ENCODE measurements around the gene HSD3B1.
"Not testable (repeated sequence)": the region's sequence is repeated elsewhere in the genome, so short reads cannot be mapped to it uniquely, and the experiment has no call there.

The HSD3B1 gene

GRCh38 chr1:119516680-119517079 is 9.7 kb downstream of the HSD3B1 start:
- DNase-seq (ENCODE audit: low read depth), result no peak
- H3K4me3 ChIP-seq (ENCODE audit: low read length), result no peak overlapping the region
- TF ChIP-seq CTCF (conservative IDR thresholded peaks at IDR 0.05; ENCODE audit: low read length), result no peak

- DNase-seq (ENCODE audit: low read depth), result peak; percentile 5
These were observed 10.7 kb downstream of the HSD3B1 start for GRCh38 chr1:119517667-119518066.

DNA sequence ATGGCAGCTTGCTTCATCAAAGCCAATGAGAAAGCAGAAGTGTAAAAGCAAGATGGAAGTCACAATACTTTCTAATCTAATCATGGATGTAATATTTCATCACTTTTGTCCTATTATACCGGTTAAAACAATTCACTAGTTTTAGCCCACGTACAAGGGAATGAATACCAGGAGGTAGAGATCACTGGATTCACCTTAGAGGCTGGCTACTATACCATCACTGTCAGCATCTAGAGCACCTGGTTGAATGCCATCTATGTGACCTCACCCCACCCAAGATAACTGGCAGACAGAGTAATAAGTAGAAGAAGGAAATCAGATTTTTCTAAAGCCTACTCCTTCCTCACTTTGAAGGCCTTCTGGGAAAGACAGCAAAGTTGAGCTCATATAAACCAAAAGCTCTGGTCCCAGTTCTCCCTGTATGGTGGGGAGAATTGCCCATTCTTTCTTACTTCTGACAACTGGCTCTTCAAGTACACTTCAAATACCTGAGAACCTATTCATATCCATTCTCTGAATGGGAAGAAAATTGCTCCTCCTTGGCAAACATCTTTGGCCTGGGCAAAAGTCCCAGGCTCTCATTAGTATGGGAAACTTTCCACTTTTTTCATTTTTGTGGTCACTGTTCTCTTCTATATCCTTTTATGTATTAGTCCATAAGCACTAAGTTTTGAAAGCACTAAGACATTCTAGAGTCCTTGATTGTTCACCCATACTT is 24.8 kb downstream of the HSD3B1 start:
- peak; percentile 48 for DNase-seq (ENCODE audit: low read depth)
- H3K4me3 ChIP-seq (ENCODE audit: low read length), result no peak overlapping the region
- no peak for TF ChIP-seq CTCF (conservative IDR thresholded peaks at IDR 0.05; ENCODE audit: low read length)

More at GRCh38 chr1:119517667-119518066, 10.7 kb downstream of the HSD3B1 start:
- not testable (repeated sequence) for H3K4me3 ChIP-seq (ENCODE audit: low read length)

DNA sequence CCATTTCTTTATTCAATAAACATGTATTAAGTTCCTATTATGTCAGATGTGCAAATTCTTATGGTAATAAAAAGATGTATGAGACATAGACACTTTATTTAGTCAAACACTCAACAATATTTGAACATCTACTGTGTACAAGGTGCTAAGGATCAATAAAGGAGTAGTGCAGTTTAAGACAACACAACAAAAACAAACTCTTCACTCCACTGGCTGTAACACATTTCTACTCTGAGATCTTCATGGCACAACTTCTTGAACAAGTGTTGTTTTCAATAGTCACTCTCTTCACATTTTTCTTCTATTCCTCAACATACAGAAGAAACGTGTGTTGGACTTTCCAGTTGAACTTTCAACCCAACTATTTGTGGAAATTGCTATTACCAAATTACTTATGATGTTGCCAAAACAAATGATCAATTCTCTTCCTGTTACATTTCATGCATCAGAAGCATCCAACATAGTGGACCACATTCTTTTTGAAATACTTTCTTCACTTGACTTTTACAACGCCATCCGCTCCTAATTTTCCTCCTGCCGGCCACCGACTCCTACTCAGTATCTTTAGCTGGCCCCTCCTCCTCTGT is 25.4 kb downstream of the HSD3B1 start:
- no peak for TF ChIP-seq CTCF (conservative IDR thresholded peaks at IDR 0.05; ENCODE audit: low read length)
- H3K4me3 ChIP-seq (ENCODE audit: low read length), result no peak overlapping the region
- DNase-seq (ENCODE audit: low read depth), result no peak

GRCh38 chr1:119535381-119535780 is 28.4 kb downstream of the HSD3B1 start:
- TF ChIP-seq CTCF (conservative IDR thresholded peaks at IDR 0.05; ENCODE audit: low read length), result no peak
- DNase-seq (ENCODE audit: low read depth), result no peak
- no peak overlapping the region for H3K4me3 ChIP-seq (ENCODE audit: low read length)

- no peak overlapping the region for H3K4me3 ChIP-seq (ENCODE audit: low read length)
- DNase-seq (ENCODE audit: low read depth), result no peak
- no peak for TF ChIP-seq CTCF (conservative IDR thresholded peaks at IDR 0.05; ENCODE audit: low read length)
These were observed 31.0 kb downstream of the HSD3B1 start for GRCh38 chr1:119537966-119538365.

DNA sequence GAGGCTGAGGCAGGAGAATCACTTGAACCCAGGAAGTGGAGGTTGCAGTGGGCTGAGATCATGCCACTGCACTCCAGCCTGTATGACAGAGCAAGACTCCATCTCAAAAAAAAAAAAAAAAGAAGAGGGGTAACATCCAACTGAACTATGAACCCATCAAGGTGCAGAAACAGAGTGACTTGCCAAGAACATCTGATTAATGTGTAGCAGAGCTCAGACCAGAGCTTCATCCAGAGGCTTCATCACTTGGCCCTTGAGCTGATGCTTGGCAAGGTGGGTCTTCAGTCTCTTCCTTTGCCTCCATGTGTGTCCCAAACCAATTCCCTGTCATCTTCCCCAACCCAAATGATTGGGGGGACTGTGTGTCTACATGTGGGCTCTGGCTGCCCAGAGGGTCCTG is 32.6 kb downstream of the HSD3B1 start:
- no peak for DNase-seq (ENCODE audit: low read depth)
- H3K4me3 ChIP-seq (ENCODE audit: low read length), result no peak overlapping the region
- TF ChIP-seq CTCF (conservative IDR thresholded peaks at IDR 0.05; ENCODE audit: low read length), result no peak

All from AG10803 (cell line).